HG02943 (cell line): ENCODE data around the gene ITPR2.

Experiments
- ATAC-seq: cut with Tn5 transposase; IDR thresholded peaks from one replicate; pipeline ENCODE4 v1.9.1; 2021; ENCODE audit warnings: mild to moderate bottlenecking, low read depth, moderate library complexity; ENCODE audit not compliant: unreplicated experiment

The ITPR2 gene

GRCh38 chr12:26499979-26500640, 332.9 kb downstream of the ITPR2 start:
- ATAC-seq, result no peak

GRCh38 chr12:26496170-26496569, 336.8 kb downstream of the ITPR2 start:
- ATAC-seq, result no peak

- no peak for ATAC-seq
Observed at GRCh38 chr12:26493656-26494055, 339.3 kb downstream of the ITPR2 start.

GRCh38 chr12:26492406-26492805, 340.6 kb downstream of the ITPR2 start:
- ATAC-seq, result no peak

- ATAC-seq, result no peak
Observed at GRCh38 chr12:26489908-26490307, 343.1 kb downstream of the ITPR2 start.

GRCh38 chr12:26488351-26488750, 344.6 kb downstream of the ITPR2 start:
- no peak for ATAC-seq

- peak; percentile 90 for ATAC-seq
Observed at GRCh38 chr12:26473291-26473690, 359.7 kb downstream of the ITPR2 start.

GRCh38 chr12:26471560-26471959, 361.4 kb downstream of the ITPR2 start:
- peak; percentile 67 for ATAC-seq

GRCh38 chr12:26469421-26470180, 363.4 kb downstream of the ITPR2 start:
- no peak for ATAC-seq

GRCh38 chr12:26467351-26467750, 365.6 kb downstream of the ITPR2 start:
- no peak for ATAC-seq

- no peak for ATAC-seq
Observed at GRCh38 chr12:26466726-26467125, 366.3 kb downstream of the ITPR2 start.

- ATAC-seq, result no peak
Observed at GRCh38 chr12:26465419-26466097, 367.4 kb downstream of the ITPR2 start.

- ATAC-seq, result no peak
Observed at GRCh38 chr12:26461776-26462175, 371.2 kb downstream of the ITPR2 start.

GRCh38 chr12:26460361-26460760, 372.6 kb downstream of the ITPR2 start:
- no peak for ATAC-seq

- no peak for ATAC-seq
Observed at GRCh38 chr12:26455936-26456574, 376.9 kb downstream of the ITPR2 start.

GRCh38 chr12:26453246-26453645, 379.7 kb downstream of the ITPR2 start:
- no peak for ATAC-seq

- ATAC-seq, result no peak
Observed at GRCh38 chr12:26452511-26452910, 380.5 kb downstream of the ITPR2 start.

- ATAC-seq, result no peak
Observed at GRCh38 chr12:26451763-26452162, 381.2 kb downstream of the ITPR2 start.

- ATAC-seq, result no peak
Observed at GRCh38 chr12:26445909-26446308, 387.1 kb downstream of the ITPR2 start.

- ATAC-seq, result no peak
Observed at GRCh38 chr12:26443309-26443708, 389.7 kb downstream of the ITPR2 start.

- ATAC-seq, result no peak
Observed at GRCh38 chr12:26441434-26441833, 391.6 kb downstream of the ITPR2 start.
